ENCODE data around the gene ST6GALNAC5. TPM values are rescaled to one million over a fixed set of nuclear protein-coding genes. Genes with fewer than 3 reads are reported as not detected.

ST6GALNAC5 gene
- polyA plus RNA-seq, 3 donors: not detected

DNA sequence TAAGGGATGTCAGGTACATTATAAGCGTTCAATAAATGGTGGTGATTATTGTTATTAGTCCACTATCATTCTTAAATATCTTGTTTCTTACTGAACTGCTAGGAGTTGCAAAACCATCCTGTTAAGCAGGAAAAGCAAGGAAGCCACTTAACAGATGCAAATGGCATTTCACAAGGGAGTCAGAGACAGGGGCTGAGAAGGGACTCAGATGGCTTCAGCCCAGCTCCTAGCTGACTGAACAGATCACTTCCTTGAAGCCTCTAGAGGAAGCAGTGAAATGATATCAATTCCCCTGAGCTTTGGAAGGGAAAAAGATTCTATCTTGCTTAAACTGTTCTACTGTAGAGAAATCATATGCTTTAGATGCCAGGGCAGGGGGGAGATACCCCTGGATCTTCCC lies 151.5 kb downstream of the ST6GALNAC5 start:
- peaks cover 0 to 3% (median 0%) of the 10 kb centered on the region in 7 donors for H3K9me3 Mint-ChIP-seq
- no peak for DNase-seq
- H3K27me3 Mint-ChIP-seq (ENCODE audit: low read depth in 3 of 3): peaks cover 0 to 6% (median 3%) of the 10 kb centered on the region in 3 donors
- Histone ChIP-seq H3K4me1 (ENCODE audit: control insufficient read depth in 1 of 2, insufficient read depth in 2 of 2, low read length in 2 of 2) (no peaks in the 10 kb centered on the region), H3K4me3 (replicated peaks in 1 of 3; ENCODE audit: low read depth in 2 of 3, low read length in 3 of 3) (no peak overlapping the region), H3K27ac (ENCODE audit: low read depth in 1 of 2, low read length in 2 of 2) (no peak overlapping the region), H3K9ac (ENCODE audit: insufficient read depth, low read length, poor library complexity, severe bottlenecking) (no peak overlapping the region), H2AFZ (ENCODE audit: insufficient read depth, low read depth, low read length, poor library complexity, severe bottlenecking) (no peak overlapping the region), H3K36me3 (replicated peaks in 1 of 2; ENCODE audit: control insufficient read depth in 1 of 2, insufficient read depth in 2 of 2, low read length in 2 of 2) (no peaks in the 10 kb centered on the region), H3K9me3 (replicated peaks in 1 of 2; ENCODE audit: control insufficient read depth in 1 of 2, insufficient read depth in 1 of 2, low read length in 2 of 2) (no peaks in the 10 kb centered on the region), H3K4me2 (replicated peaks; ENCODE audit: extremely low read depth, low read length, poor library complexity, severe bottlenecking) (no peak overlapping the region), H4K20me1 (ENCODE audit: insufficient read depth, low read length) (no peaks in the 10 kb centered on the region), H3K27me3 (ENCODE audit: control insufficient read depth in 2 of 2, insufficient read depth in 2 of 2, low read length in 2 of 2) (no peaks in the 10 kb centered on the region), H3K79me2 (ENCODE audit: insufficient read depth, low read length) (no peaks in the 10 kb centered on the region)
- H3K4me3 Mint-ChIP-seq: no peak overlapping the region
- intact Hi-C loops (cut with micrococcal nuclease): no loop called here
- no CpG with 5 or more reads among the region's 1 CpG for WGBS (ENCODE audit: insufficient coverage)
- H3K27ac Mint-ChIP-seq: peak overlapping the region in 1 of 7 donors; percentile 26
- TF ChIP-seq, protein P1, sequence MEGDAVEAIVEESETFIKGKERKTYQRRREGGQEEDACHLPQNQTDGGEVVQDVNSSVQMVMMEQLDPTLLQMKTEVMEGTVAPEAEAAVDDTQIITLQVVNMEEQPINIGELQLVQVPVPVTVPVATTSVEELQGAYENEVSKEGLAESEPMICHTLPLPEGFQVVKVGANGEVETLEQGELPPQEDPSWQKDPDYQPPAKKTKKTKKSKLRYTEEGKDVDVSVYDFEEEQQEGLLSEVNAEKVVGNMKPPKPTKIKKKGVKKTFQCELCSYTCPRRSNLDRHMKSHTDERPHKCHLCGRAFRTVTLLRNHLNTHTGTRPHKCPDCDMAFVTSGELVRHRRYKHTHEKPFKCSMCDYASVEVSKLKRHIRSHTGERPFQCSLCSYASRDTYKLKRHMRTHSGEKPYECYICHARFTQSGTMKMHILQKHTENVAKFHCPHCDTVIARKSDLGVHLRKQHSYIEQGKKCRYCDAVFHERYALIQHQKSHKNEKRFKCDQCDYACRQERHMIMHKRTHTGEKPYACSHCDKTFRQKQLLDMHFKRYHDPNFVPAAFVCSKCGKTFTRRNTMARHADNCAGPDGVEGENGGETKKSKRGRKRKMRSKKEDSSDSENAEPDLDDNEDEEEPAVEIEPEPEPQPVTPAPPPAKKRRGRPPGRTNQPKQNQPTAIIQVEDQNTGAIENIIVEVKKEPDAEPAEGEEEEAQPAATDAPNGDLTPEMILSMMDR (IDR thresholded peaks at IDR 0.05): no peak
- H3K36me3 Mint-ChIP-seq: no peaks in the 10 kb centered on the region
- no peaks in the 10 kb centered on the region for H3K4me1 Mint-ChIP-seq

DNA sequence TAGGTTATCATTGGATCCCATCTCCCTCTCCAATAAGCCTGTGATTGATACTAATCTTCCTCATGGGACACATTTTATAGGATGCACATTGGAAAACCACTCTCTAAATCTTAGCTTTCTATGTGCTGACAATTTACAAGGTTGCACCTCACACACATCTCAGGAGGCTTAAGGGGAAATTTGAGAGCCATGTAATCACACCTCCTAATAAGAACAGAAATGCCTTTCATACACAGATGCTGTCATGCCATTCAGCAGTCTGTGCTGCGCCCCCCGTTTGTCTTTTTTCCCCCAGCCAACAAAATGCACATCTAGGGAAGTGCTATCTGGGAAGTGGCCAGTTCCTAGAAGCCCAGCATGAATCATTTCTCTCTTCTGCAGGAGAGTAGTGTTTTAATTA lies 154.5 kb downstream of the ST6GALNAC5 start:
- H3K36me3 Mint-ChIP-seq: no peaks in the 10 kb centered on the region
- no CpG with 5 or more reads among the region's 2 CpGs for WGBS (ENCODE audit: insufficient coverage)
- peaks cover 0 to 3% of the 10 kb centered on the region in 2 donors for H3K9me3 ChIP-seq (replicated peaks in 1 of 2; ENCODE audit: control insufficient read depth in 1 of 2, insufficient read depth in 1 of 2, low read length in 2 of 2)
- H3K27me3 ChIP-seq (ENCODE audit: control insufficient read depth in 2 of 2, insufficient read depth in 2 of 2, low read length in 2 of 2): no peaks in the 10 kb centered on the region
- no peak overlapping the region for H3K27ac Mint-ChIP-seq
- no peak overlapping the region for H3K4me2 ChIP-seq (replicated peaks; ENCODE audit: extremely low read depth, low read length, poor library complexity, severe bottlenecking)
- H4K20me1 ChIP-seq (ENCODE audit: insufficient read depth, low read length): no peaks in the 10 kb centered on the region
- peaks cover 0 to 7% (median 2%) of the 10 kb centered on the region in 3 donors for H3K27me3 Mint-ChIP-seq (ENCODE audit: low read depth in 3 of 3)
- no peaks in the 10 kb centered on the region for H3K36me3 ChIP-seq (replicated peaks in 1 of 2; ENCODE audit: control insufficient read depth in 1 of 2, insufficient read depth in 2 of 2, low read length in 2 of 2)
- intact Hi-C loops (cut with micrococcal nuclease): no loop called here
- no peaks in the 10 kb centered on the region for H3K4me1 Mint-ChIP-seq
- no peak overlapping the region for H3K4me3 ChIP-seq (replicated peaks in 1 of 3; ENCODE audit: low read depth in 2 of 3, low read length in 3 of 3)
- DNase-seq: no peak
- H3K79me2 ChIP-seq (ENCODE audit: insufficient read depth, low read length): no peaks in the 10 kb centered on the region
- TF ChIP-seq, protein P1 (IDR thresholded peaks at IDR 0.05): no peak
- H3K4me1 ChIP-seq (ENCODE audit: control insufficient read depth in 1 of 2, insufficient read depth in 2 of 2, low read length in 2 of 2): no peaks in the 10 kb centered on the region
- H2AFZ ChIP-seq (ENCODE audit: insufficient read depth, low read depth, low read length, poor library complexity, severe bottlenecking): no peak overlapping the region
- no peak overlapping the region for H3K9ac ChIP-seq (ENCODE audit: insufficient read depth, low read length, poor library complexity, severe bottlenecking)
- H3K4me3 Mint-ChIP-seq: no peak overlapping the region
- H3K9me3 Mint-ChIP-seq: peaks cover 0 to 4% (median 0%) of the 10 kb centered on the region in 7 donors
- no peak overlapping the region for H3K27ac ChIP-seq (ENCODE audit: low read depth in 1 of 2, low read length in 2 of 2)
